ENCODE data around the gene CCDC80.

CCDC80 gene

DNA sequence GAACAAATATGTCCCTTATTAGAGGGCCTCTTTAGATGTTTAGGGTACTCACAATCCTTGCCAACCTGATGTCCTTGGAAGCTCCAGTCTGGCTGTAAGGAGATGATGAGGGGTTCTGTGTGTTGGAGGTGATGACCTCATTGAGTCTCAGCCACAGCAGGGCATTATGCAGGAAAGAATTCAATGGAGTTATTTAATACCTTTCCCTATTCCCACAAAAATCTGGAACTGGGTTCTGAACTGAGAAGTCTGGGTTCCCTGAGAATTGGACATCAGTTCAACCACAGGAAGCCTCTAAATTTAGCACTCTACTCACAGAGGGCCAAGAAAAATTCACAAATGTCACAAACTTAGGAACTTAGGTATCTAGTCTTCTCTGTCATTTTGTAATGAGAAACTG lies 42.2 kb downstream of the CCDC80 start:
- TF ChIP-seq, protein P1, sequence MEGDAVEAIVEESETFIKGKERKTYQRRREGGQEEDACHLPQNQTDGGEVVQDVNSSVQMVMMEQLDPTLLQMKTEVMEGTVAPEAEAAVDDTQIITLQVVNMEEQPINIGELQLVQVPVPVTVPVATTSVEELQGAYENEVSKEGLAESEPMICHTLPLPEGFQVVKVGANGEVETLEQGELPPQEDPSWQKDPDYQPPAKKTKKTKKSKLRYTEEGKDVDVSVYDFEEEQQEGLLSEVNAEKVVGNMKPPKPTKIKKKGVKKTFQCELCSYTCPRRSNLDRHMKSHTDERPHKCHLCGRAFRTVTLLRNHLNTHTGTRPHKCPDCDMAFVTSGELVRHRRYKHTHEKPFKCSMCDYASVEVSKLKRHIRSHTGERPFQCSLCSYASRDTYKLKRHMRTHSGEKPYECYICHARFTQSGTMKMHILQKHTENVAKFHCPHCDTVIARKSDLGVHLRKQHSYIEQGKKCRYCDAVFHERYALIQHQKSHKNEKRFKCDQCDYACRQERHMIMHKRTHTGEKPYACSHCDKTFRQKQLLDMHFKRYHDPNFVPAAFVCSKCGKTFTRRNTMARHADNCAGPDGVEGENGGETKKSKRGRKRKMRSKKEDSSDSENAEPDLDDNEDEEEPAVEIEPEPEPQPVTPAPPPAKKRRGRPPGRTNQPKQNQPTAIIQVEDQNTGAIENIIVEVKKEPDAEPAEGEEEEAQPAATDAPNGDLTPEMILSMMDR (IDR thresholded peaks at IDR 0.05): no peak

DNA sequence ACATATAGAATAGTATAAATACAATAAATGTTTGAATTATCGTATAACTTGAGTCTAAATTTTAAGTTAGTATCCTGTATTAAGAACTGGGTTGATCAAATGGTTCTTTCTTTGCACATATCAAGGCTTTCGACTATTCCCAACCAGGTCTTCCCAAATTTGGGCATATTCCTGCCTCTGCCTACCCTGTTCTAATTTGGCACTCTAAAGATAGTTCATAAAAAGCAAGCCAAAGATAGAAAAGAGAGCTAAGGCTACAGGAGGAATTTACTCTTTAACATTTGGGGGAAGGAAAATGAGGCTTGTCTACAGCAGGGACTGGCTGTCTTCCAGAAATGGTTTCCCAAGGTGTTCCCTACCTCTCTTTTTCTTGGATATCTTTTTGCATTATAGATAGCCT lies 43.0 kb downstream of the CCDC80 start:
- TF ChIP-seq, protein P1 (IDR thresholded peaks at IDR 0.05): no peak

GRCh38 chr3:112594856-112595255 lies 46.1 kb downstream of the CCDC80 start:
- TF ChIP-seq, protein P1 (IDR thresholded peaks at IDR 0.05): no peak

DNA sequence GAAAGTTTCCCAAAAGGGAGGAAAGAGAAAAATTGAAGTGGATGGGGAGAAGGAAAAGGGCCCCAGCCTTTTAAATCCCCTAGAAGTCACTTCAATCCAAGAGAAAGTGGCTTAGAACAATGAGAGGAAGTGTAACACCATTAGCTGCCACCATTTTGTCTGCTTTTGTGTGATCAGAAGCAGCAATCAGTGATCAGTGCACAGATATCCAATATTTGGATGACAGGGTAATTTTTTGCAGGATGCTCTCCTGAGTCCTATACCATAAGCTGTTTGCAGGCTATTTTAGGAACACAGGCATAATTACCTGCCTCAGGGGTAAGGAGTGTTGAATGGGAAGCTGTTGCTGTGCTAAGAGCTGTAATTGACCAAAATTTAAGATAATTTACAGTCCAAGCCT lies 47.7 kb downstream of the CCDC80 start:
- TF ChIP-seq, protein P1 (IDR thresholded peaks at IDR 0.05): no peak

DNA sequence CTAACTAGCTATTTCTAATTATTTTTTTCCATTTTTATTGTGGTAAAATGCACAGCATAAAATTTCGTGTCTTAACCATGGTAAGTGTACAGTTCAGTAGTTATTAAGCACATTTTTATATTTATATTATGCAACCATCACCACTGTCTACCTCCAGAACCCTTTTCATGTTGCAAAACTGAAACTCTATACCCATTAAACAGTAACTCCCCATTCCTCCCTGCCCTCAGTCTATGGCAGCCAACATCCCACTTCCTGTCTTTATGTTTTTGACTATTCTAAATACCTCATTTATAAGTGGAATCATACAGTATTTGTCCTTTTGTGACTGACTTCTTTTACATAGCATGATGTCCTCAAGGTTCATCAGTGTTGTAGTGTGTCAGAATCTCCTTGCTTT lies 53.6 kb downstream of the CCDC80 start:
- TF ChIP-seq, protein P1 (IDR thresholded peaks at IDR 0.05): no peak

- TF ChIP-seq, protein P1 (IDR thresholded peaks at IDR 0.05): no peak
Measured at GRCh38 chr3:112585782-112586181, 55.2 kb downstream of the CCDC80 start.

DNA sequence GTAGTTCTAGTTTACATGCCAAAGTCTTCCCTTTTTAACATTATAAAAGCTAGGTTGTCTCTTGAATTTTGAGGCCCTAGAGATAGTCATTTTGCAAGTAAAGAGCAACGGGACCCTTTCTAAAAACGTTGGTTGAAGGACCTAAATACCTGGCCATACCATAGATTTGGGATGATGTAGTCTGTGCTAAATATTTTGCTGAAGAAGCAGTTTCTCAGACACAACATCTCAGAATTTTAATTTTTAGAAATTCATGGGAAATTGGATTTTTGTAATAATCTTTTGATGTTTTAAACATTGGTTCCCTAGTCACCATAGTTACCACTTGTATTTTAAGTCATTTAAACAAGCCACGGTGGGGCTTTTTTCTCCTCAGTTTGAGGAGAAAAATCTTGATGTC lies 57.8 kb downstream of the CCDC80 start:
- TF ChIP-seq, protein P1 (IDR thresholded peaks at IDR 0.05): no peak

GRCh38 chr3:112582244-112582874 lies 58.6 kb downstream of the CCDC80 start:
- TF ChIP-seq, protein P1 (IDR thresholded peaks at IDR 0.05): peak; percentile 69

All from LNCAP (cell line).